IPS-NIHi11 (cell line): Measurements from ENCODE around the gene PATL1.
A peak's percentile ranks its signal among the peaks of the same experiment; 100 is the strongest.
"Not testable (repeated sequence)": the region's sequence is repeated elsewhere in the genome, so short reads cannot be mapped to it uniquely, and the experiment has no call there.

Experiments used
- DNase-seq: peaks from one replicate; pipeline ENCODE4 v3.0.0; 2012; ENCODE audit warnings: mixed read lengths, low spot score

PATL1 gene

GRCh38 chr11:59668950-59669610 is at the start of gene PATL1:
Gene PATL1, minus strand, starts transcription at chr11:59669037. Its CDS starts 142 bp downstream, at chr11:59668895.
- DNase-seq: peak; percentile 97

- no peak for DNase-seq
These were observed 47.2 kb upstream of the PATL1 start for GRCh38 chr11:59716051-59716450.

- DNase-seq: no peak
These were observed 44.9 kb upstream of the PATL1 start, which contains the start of gene OR10V1 for GRCh38 chr11:59713745-59714144. Gene OR10V1, minus strand, starts transcription at chr11:59713845. Its CDS starts 0 bp downstream, at chr11:59713845.

- no peak for DNase-seq
These were observed 41.5 kb upstream of the PATL1 start for GRCh38 chr11:59710136-59710847.

GRCh38 chr11:59708537-59708936 is 39.7 kb upstream of the PATL1 start:
- DNase-seq: no peak

- no peak for DNase-seq
These were observed 38.5 kb upstream of the PATL1 start for GRCh38 chr11:59707371-59707770.

GRCh38 chr11:59706518-59707285 is 37.9 kb upstream of the PATL1 start:
- DNase-seq: no peak

- DNase-seq: no peak
These were observed 36.5 kb upstream of the PATL1 start for GRCh38 chr11:59705294-59705693.

- not testable (repeated sequence) for DNase-seq
These were observed 34.7 kb upstream of the PATL1 start for GRCh38 chr11:59703515-59703914.

- not testable (repeated sequence) for DNase-seq
These were observed 31.3 kb upstream of the PATL1 start for GRCh38 chr11:59700157-59700556.

GRCh38 chr11:59698506-59698905 is 29.7 kb upstream of the PATL1 start:
- DNase-seq: no peak

GRCh38 chr11:59692915-59693314 is 24.1 kb upstream of the PATL1 start:
- no peak for DNase-seq

GRCh38 chr11:59691156-59691555 is 22.3 kb upstream of the PATL1 start:
- no peak for DNase-seq

- DNase-seq: no peak
These were observed 20.2 kb upstream of the PATL1 start for GRCh38 chr11:59689015-59689414.

GRCh38 chr11:59681260-59681725 is 12.5 kb upstream of the PATL1 start:
- DNase-seq: not testable (repeated sequence)

- peak; percentile 80 for DNase-seq
These were observed 11.7 kb upstream of the PATL1 start for GRCh38 chr11:59680287-59681154.

GRCh38 chr11:59679347-59679746 is 10.5 kb upstream of the PATL1 start:
- no peak for DNase-seq

GRCh38 chr11:59678813-59679165 is 10.0 kb upstream of the PATL1 start:
- no peak for DNase-seq

GRCh38 chr11:59678118-59678812 is 9.4 kb upstream of the PATL1 start:
- DNase-seq: no peak

- no peak for DNase-seq
These were observed 7.4 kb upstream of the PATL1 start for GRCh38 chr11:59676205-59676604.

GRCh38 chr11:59674291-59674690 is 5.5 kb upstream of the PATL1 start:
- no peak for DNase-seq
